Measurements from ENCODE around the gene USP40. TPM values are rescaled to one million over a fixed set of nuclear protein-coding genes. Genes with fewer than 3 reads are reported as not detected.

USP40 gene
- total and polyA plus RNA-seq, 4 donors: 29.4 to 40.2 (median 32.2) TPM

GRCh38 chr2:233499928-233500327, 66.7 kb downstream of the USP40 start:
- no peaks in the 10 kb centered on the region for H3K4me1 ChIP-seq (ENCODE audit: control insufficient read depth, insufficient read depth, low read length)
- DNase-seq (ENCODE audit: low read depth in 4 of 6, low spot score in 6 of 6): no peak
- WGBS (ENCODE audit: insufficient coverage): no CpG with 5 or more reads among the region's 2 CpGs
- H3K9me3 ChIP-seq (ENCODE audit: control insufficient read depth, insufficient read depth, low read length): peaks cover 4% of the 10 kb centered on the region
- H3K36me3 ChIP-seq (ENCODE audit: control insufficient read depth, insufficient read depth, low read length): peaks cover 3% of the 10 kb centered on the region
- H3K27me3 ChIP-seq (ENCODE audit: control insufficient read depth, insufficient read depth, low read length): no peaks in the 10 kb centered on the region
- no peak overlapping the region for H3K4me3 ChIP-seq (ENCODE audit: low read depth, low read length)
- H3K27ac ChIP-seq (ENCODE audit: low read depth, low read length): no peak overlapping the region

- Histone ChIP-seq H3K4me1 (ENCODE audit: control insufficient read depth, insufficient read depth, low read length) (no peaks in the 10 kb centered on the region), H3K27ac (ENCODE audit: low read depth, low read length) (no peak overlapping the region), H3K9me3 (ENCODE audit: control insufficient read depth, insufficient read depth, low read length) (no peaks in the 10 kb centered on the region), H3K36me3 (ENCODE audit: control insufficient read depth, insufficient read depth, low read length) (peaks cover 3% of the 10 kb centered on the region), H3K27me3 (ENCODE audit: control insufficient read depth, insufficient read depth, low read length) (no peaks in the 10 kb centered on the region), H3K4me3 (ENCODE audit: low read depth, low read length) (no peak overlapping the region)
- DNase-seq (ENCODE audit: low read depth in 4 of 6, low spot score in 6 of 6): no peak
- no CpG with 5 or more reads among the region's 2 CpGs for WGBS (ENCODE audit: insufficient coverage)
Observed at GRCh38 chr2:233498126-233498525, 68.5 kb downstream of the USP40 start.

DNA sequence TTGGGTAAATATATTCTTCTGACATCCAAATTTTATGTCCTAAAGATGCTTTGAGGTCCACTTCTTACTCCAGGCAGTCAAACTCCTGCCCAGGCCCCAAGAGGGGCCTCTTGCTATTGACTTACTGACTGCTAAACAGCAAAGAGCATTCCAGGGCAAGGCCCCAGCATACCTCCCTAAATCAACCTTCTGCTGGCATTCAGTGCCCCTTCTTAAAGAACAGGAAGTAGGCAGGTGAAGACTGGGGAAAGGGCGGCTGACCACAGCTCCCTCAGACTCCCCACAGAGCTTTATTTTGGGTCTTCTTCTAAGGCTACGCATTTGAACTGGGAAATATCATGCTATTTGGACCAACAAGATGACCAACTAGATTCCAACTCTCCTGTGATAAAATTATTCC, 68.9 kb downstream of the USP40 start:
- no peak for DNase-seq (ENCODE audit: low read depth in 4 of 6, low spot score in 6 of 6)
- peaks cover 3% of the 10 kb centered on the region for H3K36me3 ChIP-seq (ENCODE audit: control insufficient read depth, insufficient read depth, low read length)
- no peaks in the 10 kb centered on the region for H3K9me3 ChIP-seq (ENCODE audit: control insufficient read depth, insufficient read depth, low read length)
- WGBS (ENCODE audit: insufficient coverage): no CpG with 5 or more reads among the region's 2 CpGs
- no peak overlapping the region for H3K4me3 ChIP-seq (ENCODE audit: low read depth, low read length)
- no peaks in the 10 kb centered on the region for H3K27me3 ChIP-seq (ENCODE audit: control insufficient read depth, insufficient read depth, low read length)
- no peak overlapping the region for H3K27ac ChIP-seq (ENCODE audit: low read depth, low read length)
- no peaks in the 10 kb centered on the region for H3K4me1 ChIP-seq (ENCODE audit: control insufficient read depth, insufficient read depth, low read length)

GRCh38 chr2:233495503-233496496, 70.8 kb downstream of the USP40 start:
- WGBS (ENCODE audit: insufficient coverage): no CpG with 5 or more reads among the region's 10 CpGs
- H3K9me3 ChIP-seq (ENCODE audit: control insufficient read depth, insufficient read depth, low read length): no peaks in the 10 kb centered on the region
- H3K4me3 ChIP-seq (ENCODE audit: low read depth, low read length): no peak overlapping the region
- H3K4me1 ChIP-seq (ENCODE audit: control insufficient read depth, insufficient read depth, low read length): no peaks in the 10 kb centered on the region
- H3K27me3 ChIP-seq (ENCODE audit: control insufficient read depth, insufficient read depth, low read length): no peaks in the 10 kb centered on the region
- H3K36me3 ChIP-seq (ENCODE audit: control insufficient read depth, insufficient read depth, low read length): no peaks in the 10 kb centered on the region
- no peak overlapping the region for H3K27ac ChIP-seq (ENCODE audit: low read depth, low read length)
- DNase-seq (ENCODE audit: low read depth in 4 of 6, low spot score in 6 of 6): no peak

DNA sequence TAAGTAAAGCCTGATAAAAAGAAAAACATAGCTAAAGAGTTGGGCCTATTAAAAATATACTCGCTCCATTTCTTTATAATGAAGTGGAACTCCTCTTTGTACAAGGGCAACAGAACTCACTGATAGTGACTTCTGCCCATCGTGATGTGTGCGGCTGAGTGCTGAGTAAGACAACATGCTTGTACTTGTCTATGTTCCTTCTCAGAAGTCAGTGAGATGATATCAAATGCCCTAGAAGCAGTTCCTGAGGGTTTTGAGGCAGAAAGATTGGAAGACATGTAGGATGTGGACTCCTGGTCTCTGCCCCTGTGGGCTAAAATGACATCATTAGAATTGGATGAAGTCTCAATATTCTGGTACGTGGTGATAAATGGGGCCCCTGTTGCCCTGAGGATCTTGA, 73.8 kb downstream of the USP40 start:
- H3K27me3 ChIP-seq (ENCODE audit: control insufficient read depth, insufficient read depth, low read length): no peaks in the 10 kb centered on the region
- H3K4me3 ChIP-seq (ENCODE audit: low read depth, low read length): no peak overlapping the region
- no peak overlapping the region for H3K27ac ChIP-seq (ENCODE audit: low read depth, low read length)
- WGBS (ENCODE audit: insufficient coverage): 86% methylated on average over 2 of the region's 4 CpGs
- H3K4me1 ChIP-seq (ENCODE audit: control insufficient read depth, insufficient read depth, low read length): peaks cover 3% of the 10 kb centered on the region
- no peak for DNase-seq (ENCODE audit: low read depth in 4 of 6, low spot score in 6 of 6)
- H3K9me3 ChIP-seq (ENCODE audit: control insufficient read depth, insufficient read depth, low read length): no peaks in the 10 kb centered on the region
- H3K36me3 ChIP-seq (ENCODE audit: control insufficient read depth, insufficient read depth, low read length): peaks cover 11% of the 10 kb centered on the region

- Histone ChIP-seq H3K27ac (ENCODE audit: low read depth, low read length) (no peak overlapping the region), H3K9me3 (ENCODE audit: control insufficient read depth, insufficient read depth, low read length) (no peaks in the 10 kb centered on the region), H3K36me3 (ENCODE audit: control insufficient read depth, insufficient read depth, low read length) (peaks cover 11% of the 10 kb centered on the region), H3K27me3 (ENCODE audit: control insufficient read depth, insufficient read depth, low read length) (no peaks in the 10 kb centered on the region), H3K4me3 (ENCODE audit: low read depth, low read length) (no peak overlapping the region), H3K4me1 (ENCODE audit: control insufficient read depth, insufficient read depth, low read length) (peaks cover 3% of the 10 kb centered on the region)
- no CpG with 5 or more reads among the region's 4 CpGs for WGBS (ENCODE audit: insufficient coverage)
- DNase-seq (ENCODE audit: low read depth in 4 of 6, low spot score in 6 of 6): no peak
Observed at GRCh38 chr2:233492078-233492477, 74.5 kb downstream of the USP40 start.

DNA sequence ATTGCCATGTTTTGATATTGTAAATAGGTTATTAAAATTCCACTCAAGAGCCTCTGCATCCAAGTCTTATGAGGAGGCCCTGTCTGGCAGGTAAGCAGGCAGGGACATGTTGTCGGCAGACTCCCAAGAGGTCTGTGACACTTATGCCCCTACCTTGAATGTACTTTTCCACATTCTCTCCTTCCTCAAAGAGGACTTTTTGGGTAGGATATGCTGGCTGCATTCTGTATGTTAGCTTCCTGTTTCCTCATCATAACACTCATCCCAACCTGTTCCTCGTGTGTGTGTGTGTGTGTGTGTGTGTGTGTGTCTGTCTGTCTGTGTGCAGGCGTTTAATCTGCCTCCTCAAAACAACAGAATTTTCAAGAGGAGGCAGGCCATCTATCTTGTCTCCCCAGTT, 75.3 kb downstream of the USP40 start:
- Histone ChIP-seq H3K9me3 (ENCODE audit: control insufficient read depth, insufficient read depth, low read length) (no peaks in the 10 kb centered on the region), H3K4me3 (ENCODE audit: low read depth, low read length) (no peak overlapping the region), H3K4me1 (ENCODE audit: control insufficient read depth, insufficient read depth, low read length) (peaks cover 3% of the 10 kb centered on the region), H3K27ac (ENCODE audit: low read depth, low read length) (no peak overlapping the region), H3K27me3 (ENCODE audit: control insufficient read depth, insufficient read depth, low read length) (no peaks in the 10 kb centered on the region), H3K36me3 (ENCODE audit: control insufficient read depth, insufficient read depth, low read length) (peaks cover 17% of the 10 kb centered on the region)
- WGBS (ENCODE audit: insufficient coverage): no CpG with 5 or more reads among the region's 3 CpGs
- DNase-seq (ENCODE audit: low read depth in 4 of 6, low spot score in 6 of 6): no peak

DNA sequence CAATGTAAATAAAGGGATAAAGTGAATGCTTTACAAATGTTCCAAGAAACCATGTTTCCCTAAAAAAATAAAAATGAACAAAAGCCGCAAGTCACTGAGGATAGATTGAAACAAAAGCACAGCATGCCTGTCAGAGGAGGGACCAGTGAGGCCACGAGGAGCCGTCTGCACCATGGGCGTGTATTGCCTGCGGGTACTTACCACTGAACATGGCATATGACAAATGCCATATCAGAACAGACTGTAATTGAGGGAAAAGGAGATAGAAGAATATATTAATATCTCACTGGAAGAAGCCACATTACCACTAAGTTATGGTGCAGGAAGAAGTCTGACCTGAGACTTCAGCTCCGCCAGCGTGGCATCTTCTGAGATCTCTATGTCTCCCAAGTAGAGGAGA, 75.8 kb downstream of the USP40 start:
- no peaks in the 10 kb centered on the region for H3K27me3 ChIP-seq (ENCODE audit: control insufficient read depth, insufficient read depth, low read length)
- H3K4me3 ChIP-seq (ENCODE audit: low read depth, low read length): no peak overlapping the region
- peaks cover 3% of the 10 kb centered on the region for H3K4me1 ChIP-seq (ENCODE audit: control insufficient read depth, insufficient read depth, low read length)
- no peaks in the 10 kb centered on the region for H3K9me3 ChIP-seq (ENCODE audit: control insufficient read depth, insufficient read depth, low read length)
- no peak for DNase-seq (ENCODE audit: low read depth in 4 of 6, low spot score in 6 of 6)
- H3K27ac ChIP-seq (ENCODE audit: low read depth, low read length): no peak overlapping the region
- H3K36me3 ChIP-seq (ENCODE audit: control insufficient read depth, insufficient read depth, low read length): peaks cover 22% of the 10 kb centered on the region
- 100% methylated on average over 3 of the region's 7 CpGs for WGBS (ENCODE audit: insufficient coverage)

- WGBS (ENCODE audit: insufficient coverage): 79% methylated on average over 5 of the region's 6 CpGs
- H3K27ac ChIP-seq (ENCODE audit: low read depth, low read length): no peak overlapping the region
- H3K27me3 ChIP-seq (ENCODE audit: control insufficient read depth, insufficient read depth, low read length): no peaks in the 10 kb centered on the region
- no peak overlapping the region for H3K4me3 ChIP-seq (ENCODE audit: low read depth, low read length)
- H3K4me1 ChIP-seq (ENCODE audit: control insufficient read depth, insufficient read depth, low read length): peaks cover 3% of the 10 kb centered on the region
- peaks cover 24% of the 10 kb centered on the region for H3K36me3 ChIP-seq (ENCODE audit: control insufficient read depth, insufficient read depth, low read length)
- no peaks in the 10 kb centered on the region for H3K9me3 ChIP-seq (ENCODE audit: control insufficient read depth, insufficient read depth, low read length)
- DNase-seq (ENCODE audit: low read depth in 4 of 6, low spot score in 6 of 6): no peak
Observed at GRCh38 chr2:233489666-233490065, 76.9 kb downstream of the USP40 start.

GRCh38 chr2:233489143-233489542, 77.4 kb downstream of the USP40 start:
- WGBS (ENCODE audit: insufficient coverage): 94% methylated on average over 9 of the region's 10 CpGs
- H3K27ac ChIP-seq (ENCODE audit: low read depth, low read length): no peak overlapping the region
- peaks cover 3% of the 10 kb centered on the region for H3K4me1 ChIP-seq (ENCODE audit: control insufficient read depth, insufficient read depth, low read length)
- H3K9me3 ChIP-seq (ENCODE audit: control insufficient read depth, insufficient read depth, low read length): no peaks in the 10 kb centered on the region
- H3K36me3 ChIP-seq (ENCODE audit: control insufficient read depth, insufficient read depth, low read length): peaks cover 28% of the 10 kb centered on the region
- no peak for DNase-seq (ENCODE audit: low read depth in 4 of 6, low spot score in 6 of 6)
- no peaks in the 10 kb centered on the region for H3K27me3 ChIP-seq (ENCODE audit: control insufficient read depth, insufficient read depth, low read length)
- H3K4me3 ChIP-seq (ENCODE audit: low read depth, low read length): no peak overlapping the region

All from spinal cord (tissue), 10 donors.